Neural crest cell (in vitro differentiated cells): ENCODE measurements around the gene HACD2. TPM values are rescaled to one million over a fixed set of nuclear protein-coding genes. Genes with fewer than 3 reads are reported as not detected.
"Not testable (repeated sequence)": the region's sequence is repeated elsewhere in the genome, so short reads cannot be mapped to it uniquely, and the experiment has no call there.

Source experiments
- DNase-seq: peaks from one replicate; pipeline ENCODE4 v3.0.0; 2021; ENCODE audit warnings: low read depth, mixed read lengths, low spot score
- H3K27ac Mint-ChIP-seq: one replicate; pipeline ENCODE4 v1.8.0; 2021; ENCODE audit warnings: mild to moderate bottlenecking, mixed read lengths; ENCODE audit not compliant: unreplicated experiment
- H3K27me3 Mint-ChIP-seq: 2 replicates; pipeline ENCODE4 v1.8.0; 2021; ENCODE audit warnings: low read depth, mild to moderate bottlenecking, mixed read lengths
- H3K36me3 Mint-ChIP-seq: 2 replicates; pipeline ENCODE4 v1.8.0; 2021; ENCODE audit warnings: low read depth, mild to moderate bottlenecking, mixed read lengths
- H3K4me1 Mint-ChIP-seq: 2 replicates; pipeline ENCODE4 v1.8.0; 2021; ENCODE audit warnings: mixed read lengths
- H3K4me3 Mint-ChIP-seq: one replicate; pipeline ENCODE4 v1.8.0; 2021; ENCODE audit warnings: mild to moderate bottlenecking, mixed read lengths
- H3K9me3 Mint-ChIP-seq: 2 replicates; pipeline ENCODE4 v1.8.0; 2021; ENCODE audit warnings: mixed read lengths
- CTCF ChIP-seq: fragments of 200-600 bp; sonication (generic); conservative IDR thresholded peaks from 2 replicates; pipeline ENCODE4 v1.5.0; 2021; ENCODE audit warnings: antibody characterized with exemption, mild to moderate bottlenecking
- total RNA-seq: library from RNA; stranded (reverse); gene quantifications from 2 replicates; pipeline ENCODE4 v1.2.1, GENCODE V29; 2021

The HACD2 gene
- total RNA-seq, 1 donor from 2014 or later, result 26.5 TPM

GRCh38 chr3:123493912-123494311 is 90.9 kb downstream of the HACD2 start:
- Mint-ChIP-seq H3K9me3 (no peaks in the 10 kb centered on the region), H3K4me3 (no peak overlapping the region), H3K36me3 (no peaks in the 10 kb centered on the region), H3K4me1 (no peaks in the 10 kb centered on the region), H3K27me3 (no peaks in the 10 kb centered on the region), H3K27ac (no peak overlapping the region)
- DNase-seq, result no peak
- TF ChIP-seq CTCF, result no peak

- Mint-ChIP-seq H3K9me3 (no peaks in the 10 kb centered on the region), H3K27me3 (no peaks in the 10 kb centered on the region), H3K27ac (no peak overlapping the region), H3K36me3 (no peaks in the 10 kb centered on the region), H3K4me1 (no peaks in the 10 kb centered on the region), H3K4me3 (no peak overlapping the region)
- no peak for DNase-seq
- no peak for TF ChIP-seq CTCF
These were observed 92.8 kb downstream of the HACD2 start for GRCh38 chr3:123491966-123492587.

- H3K36me3 Mint-ChIP-seq, result no peaks in the 10 kb centered on the region
- no peaks in the 10 kb centered on the region for H3K27me3 Mint-ChIP-seq
- peak; percentile 77 for DNase-seq
- H3K9me3 Mint-ChIP-seq, result no peaks in the 10 kb centered on the region
- H3K4me1 Mint-ChIP-seq, result no peaks in the 10 kb centered on the region
- peak; percentile 92 for TF ChIP-seq CTCF
- H3K4me3 Mint-ChIP-seq, result no peak overlapping the region
- no peak overlapping the region for H3K27ac Mint-ChIP-seq
These were observed 95.4 kb downstream of the HACD2 start for GRCh38 chr3:123489400-123490004.

GRCh38 chr3:123488645-123489347 is 96.1 kb downstream of the HACD2 start:
- no peak for TF ChIP-seq CTCF
- Mint-ChIP-seq H3K27me3 (no peaks in the 10 kb centered on the region), H3K9me3 (no peaks in the 10 kb centered on the region), H3K4me3 (no peak overlapping the region), H3K27ac (no peak overlapping the region), H3K4me1 (no peaks in the 10 kb centered on the region), H3K36me3 (no peaks in the 10 kb centered on the region)
- no peak for DNase-seq

GRCh38 chr3:123487063-123487462 is 97.8 kb downstream of the HACD2 start:
- not testable (repeated sequence) for H3K4me1 Mint-ChIP-seq, DNase-seq, H3K4me3 Mint-ChIP-seq, H3K27me3 Mint-ChIP-seq, H3K27ac Mint-ChIP-seq, H3K36me3 Mint-ChIP-seq, H3K9me3 Mint-ChIP-seq

- H3K4me3 Mint-ChIP-seq, result no peak overlapping the region
- no peaks in the 10 kb centered on the region for H3K4me1 Mint-ChIP-seq
- H3K9me3 Mint-ChIP-seq, result no peaks in the 10 kb centered on the region
- H3K36me3 Mint-ChIP-seq, result no peaks in the 10 kb centered on the region
- no peak for DNase-seq
- H3K27ac Mint-ChIP-seq, result no peak overlapping the region
- H3K27me3 Mint-ChIP-seq, result no peaks in the 10 kb centered on the region
- no peak for TF ChIP-seq CTCF
These were observed 98.4 kb downstream of the HACD2 start for GRCh38 chr3:123486460-123486859.
